ENCODE results near the gene OR2A12. TPM values are rescaled to one million over a fixed set of nuclear protein-coding genes. Genes with fewer than 3 reads are reported as not detected.

Gene OR2A12
- total RNA-seq, 2 donors from 2014 or later, result not detected

Other genes with a start within 250 kb of the OR2A12 start
- 10 to 100 TPM; 19.9 to 23.0 TPM for gene TCAF1, start 184.1 kb upstream of the OR2A12 start, total RNA-seq
- gene OR2F2, start 151.0 kb upstream of the OR2A12 start, total RNA-seq, result not detected
- not detected for gene OR2F1, start 131.4 kb upstream of the OR2A12 start, total RNA-seq
- gene OR6B1, start 86.0 kb upstream of the OR2A12 start, total RNA-seq, result not detected
- not detected for gene OR2A5, start 37.3 kb upstream of the OR2A12 start, total RNA-seq
- gene OR2A25, start 16.5 kb upstream of the OR2A12 start, total RNA-seq, result not detected
- gene OR2A2, start 23.3 kb downstream of the OR2A12 start, total RNA-seq, result not detected
- not detected for gene OR2A14, start 36.9 kb downstream of the OR2A12 start, total RNA-seq
- gene CTAGE4, start 97.2 kb downstream of the OR2A12 start, total RNA-seq, result under 1 TPM in 1 of 2 donors, not detected in 1; 0.93 TPM
- 1 to 10 TPM in 1 of 2 donors, under 1 TPM in 1; 0.19 to 4.6 TPM for gene ARHGEF35, start 109.6 kb downstream of the OR2A12 start, total RNA-seq
- not detected for gene OR2A42, start 153.3 kb downstream of the OR2A12 start, total RNA-seq
- 1 to 10 TPM; 1.6 to 2.6 TPM for gene OR2A7, start 178.5 kb downstream of the OR2A12 start, total RNA-seq
- 1 to 10 TPM; 1.4 to 1.8 TPM for gene CTAGE8, start 183.0 kb downstream of the OR2A12 start, total RNA-seq
- not detected for gene OR2A1, start 226.1 kb downstream of the OR2A12 start, total RNA-seq